ENCODE data around the gene CYP11A1. TPM values are rescaled to one million over a fixed set of nuclear protein-coding genes. Genes with fewer than 3 reads are reported as not detected.

The CYP11A1 gene
- total RNA-seq, 1 donor from 2014 or later = 0.82 TPM

GRCh38 chr15:74352393-74352910, 15.0 kb downstream of the CYP11A1 start:
- no peaks in the 10 kb centered on the region for H3K4me1 Mint-ChIP-seq (ENCODE audit: unreplicated experiment)
- H3K4me3 Mint-ChIP-seq (ENCODE audit: unreplicated experiment) = no peak overlapping the region
- no peak for DNase-seq (ENCODE audit: low spot score)
- TF ChIP-seq CTCF (IDR thresholded peaks at IDR 0.05; ENCODE audit: unreplicated experiment) = no peak
- peaks cover 6% of the 10 kb centered on the region for H3K36me3 Mint-ChIP-seq (ENCODE audit: low read depth, unreplicated experiment)
- no peak overlapping the region for H3K27ac Mint-ChIP-seq (ENCODE audit: unreplicated experiment)
- peaks cover 11% of the 10 kb centered on the region for H3K9me3 Mint-ChIP-seq (ENCODE audit: unreplicated experiment)
- H3K27me3 Mint-ChIP-seq (ENCODE audit: unreplicated experiment) = peaks cover 3% of the 10 kb centered on the region

- no peak for TF ChIP-seq CTCF (IDR thresholded peaks at IDR 0.05; ENCODE audit: unreplicated experiment)
- Mint-ChIP-seq H3K36me3 (ENCODE audit: low read depth, unreplicated experiment) (peaks cover 6% of the 10 kb centered on the region), H3K4me3 (ENCODE audit: unreplicated experiment) (no peak overlapping the region), H3K27me3 (ENCODE audit: unreplicated experiment) (peaks cover 3% of the 10 kb centered on the region), H3K4me1 (ENCODE audit: unreplicated experiment) (no peaks in the 10 kb centered on the region), H3K9me3 (ENCODE audit: unreplicated experiment) (peaks cover 11% of the 10 kb centered on the region), H3K27ac (ENCODE audit: unreplicated experiment) (no peak overlapping the region)
- DNase-seq (ENCODE audit: low spot score) = no peak
Measured at GRCh38 chr15:74351670-74352069, 15.8 kb downstream of the CYP11A1 start.

- DNase-seq (ENCODE audit: low spot score) = no peak
- TF ChIP-seq CTCF (IDR thresholded peaks at IDR 0.05; ENCODE audit: unreplicated experiment) = no peak
- peaks cover 3% of the 10 kb centered on the region for H3K27me3 Mint-ChIP-seq (ENCODE audit: unreplicated experiment)
- peaks cover 6% of the 10 kb centered on the region for H3K36me3 Mint-ChIP-seq (ENCODE audit: low read depth, unreplicated experiment)
- H3K4me1 Mint-ChIP-seq (ENCODE audit: unreplicated experiment) = no peaks in the 10 kb centered on the region
- no peak overlapping the region for H3K27ac Mint-ChIP-seq (ENCODE audit: unreplicated experiment)
- no peak overlapping the region for H3K4me3 Mint-ChIP-seq (ENCODE audit: unreplicated experiment)
- H3K9me3 Mint-ChIP-seq (ENCODE audit: unreplicated experiment) = peaks cover 8% of the 10 kb centered on the region
Measured at GRCh38 chr15:74350295-74351275, 16.9 kb downstream of the CYP11A1 start.

- H3K27me3 Mint-ChIP-seq (ENCODE audit: unreplicated experiment) = peaks cover 5% of the 10 kb centered on the region
- no peak for DNase-seq (ENCODE audit: low spot score)
- H3K4me1 Mint-ChIP-seq (ENCODE audit: unreplicated experiment) = no peaks in the 10 kb centered on the region
- no peaks in the 10 kb centered on the region for H3K36me3 Mint-ChIP-seq (ENCODE audit: low read depth, unreplicated experiment)
- no peak overlapping the region for H3K4me3 Mint-ChIP-seq (ENCODE audit: unreplicated experiment)
- H3K9me3 Mint-ChIP-seq (ENCODE audit: unreplicated experiment) = no peaks in the 10 kb centered on the region
- no peak overlapping the region for H3K27ac Mint-ChIP-seq (ENCODE audit: unreplicated experiment)
- no peak for TF ChIP-seq CTCF (IDR thresholded peaks at IDR 0.05; ENCODE audit: unreplicated experiment)
Measured at GRCh38 chr15:74349241-74349778, 18.1 kb downstream of the CYP11A1 start.
